Coronary artery (tissue), 2 donors: ENCODE results near the gene TTLL6.

Experiments
- DNase-seq: peaks from one replicate; pipeline ENCODE4 v3.0.0-alpha.2; 2017; ENCODE audit warnings: low spot score
- H3K27ac ChIP-seq, 2 donors: fragments of 200-600 bp; sonication (generic); one replicate each; pipeline ENCODE4 v1.5.1; 2016 to 2019
- H3K4me3 ChIP-seq: fragments of 200-600 bp; sonication (generic); 2 replicates; pipeline ENCODE4 v1.5.1; 2016; ENCODE audit warnings: mild to moderate bottlenecking, moderate library complexity
- CTCF ChIP-seq: fragments of 200-600 bp; sonication (generic); IDR thresholded peaks from one replicate; pipeline ENCODE4 v1.5.1; 2019; ENCODE audit warnings: antibody characterized with exemption

Gene TTLL6

GRCh38 chr17:48816774-48817590 is at the start of gene TTLL6:
TTLL6 (minus strand) TSS chr17:48817229; CDS start chr17:48817072, 157 bp downstream.
- peak within 1 kb of the TSS in 1 of 2 donors; percentile 57 for H3K27ac ChIP-seq
- TF ChIP-seq CTCF: no peak
- peak within 1 kb of the TSS; percentile 62 for H3K4me3 ChIP-seq
- peak; percentile 88 for DNase-seq

- Histone ChIP-seq H3K4me3 (no peak overlapping the region), H3K27ac (no peak overlapping the region)
- TF ChIP-seq CTCF: no peak
- no peak for DNase-seq
Measured at GRCh38 chr17:48860456-48860855, 43.4 kb upstream of the TTLL6 start.

- no peak for TF ChIP-seq CTCF
- no peak for DNase-seq
- H3K4me3 ChIP-seq: no peak overlapping the region
Measured at GRCh38 chr17:48860034-48860433, 43.0 kb upstream of the TTLL6 start.

GRCh38 chr17:48856122-48856821 is 39.2 kb upstream of the TTLL6 start:
- H3K4me3 ChIP-seq: no peak overlapping the region
- no peak for TF ChIP-seq CTCF
- no peak for DNase-seq
- H3K27ac ChIP-seq: no peak overlapping the region

More at GRCh38 chr17:48860034-48860433, 43.0 kb upstream of the TTLL6 start:
- H3K27ac ChIP-seq: no peak overlapping the region

- DNase-seq: no peak
- Histone ChIP-seq H3K27ac (no peak overlapping the region), H3K4me3 (no peak overlapping the region)
- TF ChIP-seq CTCF: no peak
Measured at GRCh38 chr17:48854774-48855476, 37.9 kb upstream of the TTLL6 start.

GRCh38 chr17:48850792-48851323 is 33.8 kb upstream of the TTLL6 start:
- no peak overlapping the region for H3K27ac ChIP-seq
- TF ChIP-seq CTCF: no peak
- no peak for DNase-seq

More at GRCh38 chr17:48850792-48851323, 33.8 kb upstream of the TTLL6 start:
- H3K4me3 ChIP-seq: no peak overlapping the region
